ENCODE data around the gene DIDO1.
A peak's percentile ranks its signal among the peaks of the same experiment; 100 is the strongest.

Gene DIDO1

DNA sequence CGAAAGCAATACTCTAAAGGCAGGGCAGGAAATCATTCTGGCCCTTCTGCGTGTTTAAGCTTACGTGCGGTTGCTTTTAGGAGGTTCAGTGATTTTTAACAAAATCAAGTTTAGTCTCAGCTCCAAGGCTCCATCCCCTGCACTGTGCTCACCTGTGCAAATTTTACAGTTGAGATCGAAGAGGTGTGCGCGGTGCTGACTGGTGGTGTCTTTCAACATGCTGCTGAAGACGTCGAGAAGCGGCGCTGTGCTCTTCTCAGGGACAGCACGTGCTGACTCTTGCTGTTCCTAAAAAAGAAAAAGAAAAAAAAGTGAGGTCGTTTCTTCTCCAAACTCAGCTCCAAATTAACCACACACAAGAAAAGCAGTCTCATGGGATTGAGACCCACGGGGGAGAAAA lies 32.0 kb downstream of the DIDO1 start:
- no peak for DNase-seq (ENCODE audit: low read depth)

DNA sequence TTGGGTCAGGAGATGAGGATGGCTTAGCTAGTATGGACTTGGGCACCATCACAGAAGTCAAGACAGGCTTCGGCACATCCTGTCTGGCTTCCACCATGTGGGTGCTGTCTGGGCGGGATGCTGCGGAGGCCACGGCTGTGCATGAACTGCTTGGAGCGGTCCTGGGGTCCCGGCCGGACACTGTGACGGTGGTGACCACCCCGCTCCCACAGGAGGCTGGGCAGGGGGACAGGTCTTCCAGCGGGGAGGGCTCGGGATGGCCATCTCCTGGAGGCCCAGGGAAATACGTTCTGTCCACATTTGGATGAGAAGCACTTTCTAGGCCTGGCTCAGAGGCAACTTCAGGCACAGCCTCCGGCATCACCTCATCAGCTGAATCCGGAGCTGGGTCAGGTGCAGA lies 32.6 kb downstream of the DIDO1 start:
- DNase-seq (ENCODE audit: low read depth), result no peak

DNA sequence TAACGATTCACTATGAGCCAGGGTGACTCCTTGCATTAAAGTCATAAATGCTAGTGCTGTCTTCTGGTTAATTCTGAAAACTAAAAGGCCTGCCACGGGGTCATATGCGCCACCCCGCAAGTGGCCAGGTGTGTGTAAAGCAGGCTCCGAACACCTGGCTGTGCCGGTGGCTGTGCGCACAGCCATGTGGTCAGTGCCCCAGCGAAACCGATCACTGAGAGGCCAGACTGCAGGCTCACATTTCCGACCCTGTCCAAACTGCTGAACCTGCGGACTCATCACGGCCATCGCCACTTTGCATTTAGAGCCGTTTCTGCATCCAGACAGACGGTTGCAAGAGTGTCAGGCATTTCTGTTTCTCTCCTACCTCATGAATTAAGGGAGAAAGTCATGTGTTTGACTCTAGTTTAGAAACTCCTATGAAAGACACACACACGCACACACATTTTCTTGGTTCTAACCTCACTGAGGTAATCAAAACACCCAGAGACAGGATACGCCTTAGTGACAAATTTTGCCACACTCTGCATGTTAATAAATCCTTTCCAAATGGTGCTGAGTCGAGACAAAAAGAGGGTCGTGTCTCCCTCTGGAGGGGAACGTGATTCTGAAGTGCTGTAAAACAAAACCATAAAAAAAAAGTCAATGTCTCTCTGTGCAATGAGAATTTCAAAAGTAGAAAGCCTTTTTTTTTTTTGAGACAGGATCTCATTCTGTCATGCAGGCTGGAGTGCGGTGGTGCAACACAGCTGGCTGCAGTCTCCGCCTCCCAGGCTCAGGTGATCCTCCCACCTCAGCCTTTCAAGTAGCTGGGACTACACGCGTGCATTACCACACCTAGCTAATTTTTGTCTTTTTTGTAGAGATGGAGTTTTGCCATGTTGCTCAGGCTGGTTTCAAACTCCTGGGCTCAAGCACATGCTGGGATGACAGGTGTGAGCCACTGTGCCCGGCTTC lies 33.7 kb downstream of the DIDO1 start:
- DNase-seq (ENCODE audit: low read depth), result no peak

DNA sequence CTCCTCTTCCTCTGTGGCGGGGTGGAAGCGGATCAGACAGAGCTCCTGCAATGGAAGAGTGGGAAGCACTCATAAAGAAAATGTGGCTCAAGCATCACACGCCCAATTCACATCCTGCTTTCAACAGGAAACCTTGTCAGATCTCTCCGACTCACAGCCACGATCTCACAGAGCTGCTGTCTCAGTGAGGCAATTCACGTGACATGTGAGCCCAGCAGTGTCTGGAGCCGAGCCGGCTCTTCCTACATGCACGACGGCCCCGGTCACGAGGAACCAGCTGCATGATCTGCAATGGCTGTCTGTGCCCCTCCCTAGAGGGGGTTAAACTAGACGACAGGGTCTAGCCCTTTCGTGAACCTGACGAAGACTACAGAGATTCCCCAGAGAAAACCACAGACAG lies 35.2 kb downstream of the DIDO1 start:
- DNase-seq (ENCODE audit: low read depth), result no peak

DNA sequence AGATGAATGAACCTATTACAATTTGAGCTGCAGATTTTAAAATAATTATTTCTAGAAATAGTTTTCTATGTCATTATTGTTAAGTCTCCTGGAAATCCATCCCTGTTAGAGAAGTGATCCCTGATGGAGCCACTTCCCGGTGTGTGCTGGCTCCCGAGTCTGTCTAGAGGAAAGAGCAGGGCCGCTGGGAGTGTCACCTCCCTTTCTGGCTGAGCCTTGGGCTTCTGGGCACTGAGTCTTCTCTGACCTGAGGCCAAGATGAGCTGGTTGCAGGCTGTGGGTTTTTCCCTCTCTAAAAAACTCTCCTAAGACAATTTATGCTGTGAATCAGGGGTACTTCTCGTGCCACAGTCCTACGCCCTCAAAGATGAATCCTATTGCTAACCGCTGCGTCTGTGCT lies 35.9 kb downstream of the DIDO1 start:
- no peak for DNase-seq (ENCODE audit: low read depth)

DNA sequence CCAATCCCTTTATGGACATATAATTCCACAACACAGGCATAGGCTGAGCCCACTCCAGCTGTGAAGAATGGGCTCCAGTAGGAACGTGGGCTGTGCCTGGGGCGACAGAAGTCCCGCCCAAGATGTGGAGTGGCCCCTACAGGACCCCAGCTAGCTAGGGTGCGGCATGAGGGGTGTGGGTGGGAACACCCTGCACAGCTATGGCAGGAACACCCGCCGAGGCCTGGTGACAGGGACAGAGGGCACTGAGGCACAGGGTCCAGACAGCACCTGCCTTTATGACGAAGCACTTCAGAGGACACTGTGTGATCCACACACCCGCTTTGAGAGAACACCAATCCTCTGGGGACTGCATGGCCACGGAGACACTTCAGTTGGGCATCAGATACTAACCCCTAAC lies 36.4 kb downstream of the DIDO1 start:
- no peak for DNase-seq (ENCODE audit: low read depth)

DNA sequence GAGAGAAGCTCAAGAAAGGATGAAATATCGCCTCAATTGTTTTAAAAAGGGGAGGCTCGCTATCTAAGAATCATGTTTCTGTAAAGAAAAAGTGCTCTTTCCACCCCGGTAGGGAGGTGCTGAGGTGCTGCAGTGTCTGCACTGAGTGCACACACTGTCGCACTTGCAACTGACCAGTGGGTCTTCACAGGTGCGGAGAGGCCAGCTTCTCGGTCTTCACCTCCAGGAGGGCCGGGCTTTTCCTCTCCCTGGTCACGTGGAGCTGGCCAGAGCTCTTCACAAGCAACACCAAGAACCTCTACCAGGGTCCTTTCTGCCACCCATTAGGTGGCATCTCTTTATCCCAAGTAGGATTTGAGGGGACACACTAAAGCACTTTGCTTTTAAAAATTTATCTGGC lies 36.9 kb downstream of the DIDO1 start:
- DNase-seq (ENCODE audit: low read depth), result no peak

DNA sequence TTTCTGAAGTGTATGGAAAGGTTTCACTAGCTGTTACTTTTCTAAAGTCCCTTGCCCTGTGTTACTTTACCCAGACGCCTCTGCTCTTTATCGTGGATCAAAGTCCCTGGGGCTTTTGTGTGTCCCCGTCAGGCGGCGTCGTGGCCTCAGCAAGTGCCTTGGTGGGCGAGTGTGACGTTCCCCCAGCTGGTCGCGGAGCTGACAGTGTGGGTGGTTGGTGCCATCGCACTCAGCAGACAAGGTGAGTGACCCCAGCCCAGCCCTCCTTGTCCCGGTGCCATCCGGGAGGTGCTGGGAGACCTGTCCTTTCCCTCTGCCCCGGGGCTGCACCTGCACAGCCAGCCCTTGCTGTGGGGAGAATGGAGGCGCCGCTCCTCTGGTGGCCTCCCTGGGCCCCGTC lies 37.4 kb downstream of the DIDO1 start:
- DNase-seq (ENCODE audit: low read depth), result no peak

DNA sequence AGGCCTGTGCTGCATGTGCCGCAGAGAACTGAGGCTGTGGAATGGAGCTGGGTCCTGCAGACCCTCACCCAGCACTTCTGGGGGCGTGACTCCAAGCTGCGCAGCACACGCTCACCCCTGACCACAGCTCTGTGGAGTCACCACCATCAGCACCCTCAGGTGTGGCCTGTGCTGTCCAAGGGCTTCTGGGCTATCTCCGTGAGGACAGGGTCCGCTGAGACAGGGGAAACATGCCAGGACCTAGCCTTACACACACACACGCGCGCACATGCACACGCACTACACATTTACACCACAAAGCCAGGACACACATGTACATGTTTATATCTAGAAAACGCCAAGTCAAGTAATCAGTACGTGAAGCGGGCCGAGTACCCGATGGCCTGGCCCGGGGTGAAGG lies 37.9 kb downstream of the DIDO1 start:
- DNase-seq (ENCODE audit: low read depth), result no peak

DNA sequence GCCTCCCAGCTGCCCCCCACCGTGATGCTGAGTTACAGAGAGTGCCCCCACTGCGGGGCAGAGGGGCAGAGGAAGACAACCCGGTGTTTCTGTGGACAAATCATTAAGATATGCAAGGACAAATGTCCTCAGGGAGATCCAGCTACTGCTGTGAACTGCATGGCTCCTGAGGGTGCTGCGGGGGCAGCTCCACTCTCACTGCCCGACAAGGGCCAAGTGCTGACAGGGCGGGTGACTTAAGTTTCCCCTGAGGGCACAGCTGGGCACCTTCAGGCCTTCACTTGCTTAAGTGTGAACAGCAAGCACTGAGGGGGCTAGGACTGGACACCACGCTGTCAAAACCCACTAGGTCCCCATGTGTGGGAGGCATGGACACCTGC lies 38.5 kb downstream of the DIDO1 start:
- no peak for DNase-seq (ENCODE audit: low read depth)

DNA sequence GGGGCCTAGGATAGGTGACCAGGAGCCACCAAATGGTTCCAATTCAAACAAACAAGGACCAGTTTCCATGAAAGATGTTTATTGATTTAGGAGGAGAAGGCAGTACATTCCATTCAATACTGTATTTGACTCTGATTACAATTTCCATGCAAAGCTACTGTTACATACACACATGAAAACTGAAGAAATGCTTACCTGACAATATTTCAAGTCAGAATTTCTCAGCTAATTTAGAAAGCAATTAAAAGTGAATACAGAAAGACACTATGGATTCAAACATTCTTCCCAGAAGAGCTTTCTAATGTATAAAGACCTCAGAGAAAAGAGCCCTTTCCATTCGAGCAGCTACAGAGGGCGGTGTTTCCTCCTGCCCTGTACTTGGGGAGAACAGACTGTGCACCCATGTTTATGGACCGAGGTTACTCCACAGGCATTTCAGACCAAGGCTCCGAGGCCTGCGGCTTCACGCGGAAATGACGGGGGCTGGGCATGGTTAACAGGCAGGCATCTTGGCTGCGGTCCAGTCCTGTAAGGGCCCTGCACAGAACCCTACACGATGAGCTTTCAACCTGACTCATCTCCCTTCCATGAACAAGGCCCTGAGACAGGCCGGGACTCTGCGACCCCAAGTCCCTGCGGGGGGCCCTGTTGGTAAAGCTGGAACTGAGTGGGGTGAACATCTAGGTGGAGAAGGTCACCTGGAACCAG lies 39.0 kb downstream of the DIDO1 start:
- peak; percentile 87 for DNase-seq (ENCODE audit: low read depth)

DNA sequence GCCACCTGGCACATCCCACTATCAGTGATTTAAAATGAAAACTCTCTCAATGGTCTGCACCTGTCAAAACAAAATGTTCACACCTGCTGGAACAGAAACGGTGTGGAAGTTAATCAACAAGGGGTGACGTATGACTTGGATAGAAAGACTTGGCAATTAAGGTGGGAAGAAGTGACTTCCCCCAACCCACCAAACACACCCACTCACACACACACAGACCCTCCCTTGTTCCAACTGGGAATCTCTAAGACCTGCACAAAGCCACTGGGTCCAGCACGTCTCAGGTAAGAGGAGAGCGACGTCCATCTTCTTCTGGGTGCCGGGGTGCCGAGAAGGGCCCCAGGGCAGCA lies 39.6 kb downstream of the DIDO1 start:
- DNase-seq (ENCODE audit: low read depth), result no peak

DNA sequence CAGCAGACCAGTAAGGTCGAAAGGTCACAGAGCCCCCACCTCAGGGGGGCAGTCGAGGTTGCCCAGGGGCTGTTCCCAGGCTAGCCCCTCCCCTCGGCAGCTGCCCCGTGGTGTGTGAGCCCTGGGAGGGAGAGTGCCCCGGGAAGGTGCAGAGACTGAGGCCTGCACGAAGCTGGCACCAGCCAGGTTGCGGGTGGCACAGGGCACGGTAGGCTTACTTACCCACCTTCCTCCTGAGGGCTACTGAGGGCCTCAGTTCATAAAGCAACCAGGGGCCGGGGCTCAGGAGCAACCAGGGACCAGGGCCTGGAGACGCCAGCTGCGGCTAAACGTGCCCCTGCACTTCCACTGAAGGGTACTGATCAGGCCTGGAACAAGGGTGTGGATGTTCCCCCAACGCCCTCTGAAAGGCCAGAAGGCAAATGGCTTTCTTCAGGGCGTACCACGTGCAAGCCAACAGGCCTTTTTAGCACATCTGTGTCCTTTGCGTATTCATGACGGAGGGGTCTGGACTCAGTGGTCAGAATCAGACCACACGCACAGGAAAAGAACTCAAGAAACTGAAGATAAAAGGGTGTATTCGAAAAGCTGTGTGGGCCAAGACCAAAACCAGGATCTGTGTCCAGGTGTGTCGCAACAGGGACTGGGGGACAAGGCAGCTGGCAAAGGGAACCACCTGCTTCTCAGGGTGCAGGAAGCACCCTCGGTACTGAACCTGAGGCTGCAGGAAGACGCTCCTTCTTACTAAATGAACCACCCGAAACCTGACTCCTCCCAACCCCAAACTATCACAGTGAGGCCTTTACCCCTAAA lies 40.2 kb downstream of the DIDO1 start:
- DNase-seq (ENCODE audit: low read depth), result no peak

DNA sequence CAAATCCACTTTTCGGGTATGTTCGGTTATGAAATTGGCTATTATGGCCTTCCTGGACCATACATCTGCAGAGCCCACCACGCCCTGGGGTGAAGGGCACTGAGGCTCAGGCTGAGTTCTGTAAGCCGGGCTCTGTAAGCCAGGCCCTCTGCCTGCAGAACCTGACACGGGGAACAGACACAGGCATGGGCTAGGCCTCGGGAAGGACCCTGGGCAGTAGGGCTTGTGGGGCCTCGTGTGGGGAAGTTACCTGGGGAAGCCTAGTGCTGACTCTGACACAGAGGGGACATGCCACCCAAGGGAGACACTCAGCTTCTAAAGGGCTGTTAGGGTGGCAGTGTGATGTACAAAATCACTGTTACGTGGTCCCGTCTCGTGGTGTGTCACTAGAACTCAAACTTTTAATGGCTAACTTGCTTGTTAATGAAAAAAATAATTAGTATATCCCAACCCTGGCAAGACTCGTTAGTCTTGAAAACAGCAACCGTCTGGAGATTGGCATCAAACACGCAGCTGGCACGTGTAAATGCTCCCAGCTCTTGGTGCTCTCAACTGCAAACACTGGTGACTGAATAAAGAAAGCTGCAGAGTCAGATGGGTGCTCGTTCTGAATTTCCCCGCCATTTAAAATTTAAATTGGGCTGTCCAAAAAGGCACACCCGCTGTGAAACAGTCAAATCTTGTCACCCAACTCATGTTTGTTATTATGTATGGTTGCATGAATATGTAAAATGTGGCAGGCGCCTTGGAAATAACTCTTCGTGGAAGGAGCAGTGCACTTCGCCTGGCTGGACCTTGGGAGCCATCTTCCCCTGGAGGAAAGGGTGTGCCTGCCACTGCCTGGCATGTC lies 41.0 kb downstream of the DIDO1 start:
- DNase-seq (ENCODE audit: low read depth), result no peak

DNA sequence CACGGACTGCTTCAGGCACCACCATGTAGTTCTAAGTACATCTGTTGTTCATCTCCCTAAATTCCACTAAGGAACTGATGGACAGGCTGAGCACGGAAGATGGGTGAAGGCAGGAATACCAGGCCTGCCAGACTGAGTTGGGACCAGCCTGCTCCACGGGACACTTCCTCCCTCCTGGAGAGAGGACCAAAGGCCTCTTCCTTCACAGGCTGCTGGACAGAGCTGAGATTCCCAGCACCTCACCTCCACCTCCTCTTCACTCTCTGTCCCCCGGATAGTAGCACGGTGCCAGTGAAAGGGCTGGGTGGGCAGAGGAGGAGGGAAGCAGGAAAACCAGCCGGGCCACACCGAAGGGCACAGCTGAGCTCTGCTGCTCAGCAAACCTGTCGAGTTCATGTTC lies 41.7 kb downstream of the DIDO1 start:
- no peak for DNase-seq (ENCODE audit: low read depth)

DNA sequence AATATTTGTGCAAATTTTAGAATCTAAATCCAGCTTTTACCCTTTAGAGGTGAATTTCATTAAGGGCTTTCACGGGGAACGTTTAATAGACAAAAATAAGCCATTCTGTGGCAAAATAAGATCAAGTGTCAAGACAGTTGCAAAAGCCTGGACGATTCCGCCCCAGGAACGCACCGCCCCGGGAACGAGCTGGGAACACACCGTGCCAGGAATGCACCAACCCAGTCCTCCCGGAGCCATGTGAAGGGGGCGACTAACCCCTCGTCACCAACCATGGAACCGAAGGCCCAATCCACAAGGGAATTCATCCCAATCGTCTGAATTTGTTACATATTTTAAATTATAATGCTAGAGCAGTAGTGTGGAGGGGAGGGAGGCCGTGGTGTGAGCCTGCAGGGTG lies 43.9 kb downstream of the DIDO1 start:
- DNase-seq (ENCODE audit: low read depth), result no peak

DNA sequence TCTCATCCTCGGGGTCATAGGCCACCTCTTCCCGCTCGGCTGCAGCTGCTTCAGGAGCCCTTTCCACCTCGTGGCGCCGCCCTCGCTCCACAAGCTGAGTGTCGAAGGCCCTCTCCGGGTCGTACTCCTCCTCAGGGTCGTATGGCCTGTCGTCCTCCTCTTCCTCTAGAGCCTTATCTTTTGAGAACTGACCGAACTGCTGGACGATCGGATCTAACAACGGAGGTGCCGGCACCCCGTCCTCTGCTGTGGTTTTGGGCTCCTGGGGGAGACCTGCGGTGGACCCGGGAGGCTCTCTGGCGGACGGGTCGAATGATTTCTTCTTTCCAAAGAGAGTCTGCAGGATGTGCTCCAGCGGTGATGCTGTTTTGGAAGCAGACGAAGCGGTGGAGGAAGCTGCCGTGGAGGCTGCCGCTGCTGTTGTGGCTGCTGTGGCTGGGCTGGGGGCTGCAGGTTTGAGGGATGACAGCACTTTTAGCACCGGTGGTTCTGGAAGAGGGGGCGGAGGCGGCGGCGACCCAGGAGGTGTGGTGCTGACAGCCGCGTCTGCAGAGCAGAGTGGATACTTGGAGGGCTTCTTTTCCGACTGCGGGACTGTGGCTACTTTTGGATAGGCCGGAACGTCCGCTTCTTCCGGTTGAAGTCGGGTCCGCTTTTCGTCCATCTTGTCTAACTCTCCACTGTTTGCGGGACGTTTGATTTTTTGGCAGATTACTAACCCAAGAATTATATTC lies 44.5 kb downstream of the DIDO1 start:
- DNase-seq (ENCODE audit: low read depth), result no peak

DNA sequence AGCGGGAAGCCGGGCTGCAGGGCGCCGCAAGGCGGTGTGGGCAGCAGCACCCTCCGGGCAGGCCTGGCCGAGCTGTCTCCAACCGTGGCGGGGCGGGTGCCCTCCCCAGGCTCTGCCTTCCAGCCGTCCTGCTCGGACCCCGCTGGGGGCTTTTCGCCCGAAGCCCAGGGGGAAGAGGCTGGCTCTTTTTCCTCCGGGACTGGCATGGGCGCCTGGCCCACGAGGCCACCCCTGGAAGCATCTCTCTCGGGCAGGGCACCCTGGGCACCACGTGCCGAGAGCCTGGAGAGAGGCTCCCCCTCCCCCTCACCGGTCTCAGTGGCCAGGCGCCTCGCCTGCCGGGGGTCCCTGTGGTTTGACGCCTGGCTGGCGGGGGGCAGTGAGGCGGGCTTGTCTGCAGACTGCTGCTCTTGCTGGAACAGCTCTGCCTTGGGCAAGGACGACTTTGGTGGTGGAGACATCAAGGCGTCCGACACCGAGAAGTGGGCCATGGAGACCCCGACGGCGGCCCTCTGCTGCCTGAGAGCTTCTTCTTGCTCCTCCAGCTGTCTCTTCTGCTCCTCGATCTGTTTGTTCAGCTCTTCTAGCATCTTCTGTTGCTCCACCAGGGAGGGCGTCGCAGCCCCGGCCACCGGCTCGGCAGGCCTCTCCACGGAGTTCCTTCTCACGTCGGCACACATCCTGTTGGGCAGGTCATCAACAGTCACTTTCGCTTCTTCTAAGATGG lies 45.2 kb downstream of the DIDO1 start:
- no peak for DNase-seq (ENCODE audit: low read depth)

DNA sequence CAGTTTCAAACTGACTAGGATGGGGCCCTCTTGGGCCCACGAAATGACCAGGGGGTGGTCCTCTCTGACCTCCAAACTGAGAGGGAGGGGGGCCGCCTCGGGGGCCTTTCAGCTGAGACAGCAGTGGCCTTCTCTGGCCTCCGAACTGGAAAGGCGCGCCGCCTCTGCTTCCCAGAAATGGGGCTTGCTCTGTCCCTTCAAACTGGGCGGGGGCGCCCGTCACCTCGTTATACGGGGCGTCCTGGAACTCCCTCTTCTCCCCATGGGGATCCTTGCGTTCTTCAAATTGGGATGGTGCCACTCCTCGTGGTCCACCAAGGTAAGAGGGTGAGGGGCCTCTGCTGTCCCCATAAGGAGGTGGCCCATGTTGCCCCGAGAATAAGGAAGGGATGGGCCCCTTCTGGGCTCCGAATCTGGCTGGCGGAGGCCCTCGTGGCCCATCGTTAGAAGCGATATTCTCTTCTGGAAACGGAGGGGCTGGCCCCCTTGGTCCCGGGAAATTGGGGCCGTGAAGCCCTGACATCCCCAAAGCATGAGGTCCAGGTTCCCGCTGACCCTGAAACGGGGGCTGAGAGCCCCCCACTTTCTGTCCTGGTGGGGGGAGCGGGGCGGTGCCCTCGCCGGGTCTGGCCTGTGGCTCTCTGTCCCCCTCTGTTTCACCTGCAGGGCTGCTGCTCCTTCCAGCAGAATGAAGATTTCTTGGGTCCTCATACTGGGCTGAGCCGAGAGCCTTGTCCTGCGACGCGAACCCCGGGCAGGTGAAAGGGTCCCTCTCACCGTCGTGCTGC lies 46.0 kb downstream of the DIDO1 start:
- DNase-seq (ENCODE audit: low read depth), result no peak

All from GM04504 (cell line).